ENCODE data around the gene PLEKHG7. TPM values are rescaled to one million over a fixed set of nuclear protein-coding genes. Genes with fewer than 3 reads are reported as not detected.

Gene PLEKHG7
- total RNA-seq, 1 experiment from 2014 or later = not detected

DNA sequence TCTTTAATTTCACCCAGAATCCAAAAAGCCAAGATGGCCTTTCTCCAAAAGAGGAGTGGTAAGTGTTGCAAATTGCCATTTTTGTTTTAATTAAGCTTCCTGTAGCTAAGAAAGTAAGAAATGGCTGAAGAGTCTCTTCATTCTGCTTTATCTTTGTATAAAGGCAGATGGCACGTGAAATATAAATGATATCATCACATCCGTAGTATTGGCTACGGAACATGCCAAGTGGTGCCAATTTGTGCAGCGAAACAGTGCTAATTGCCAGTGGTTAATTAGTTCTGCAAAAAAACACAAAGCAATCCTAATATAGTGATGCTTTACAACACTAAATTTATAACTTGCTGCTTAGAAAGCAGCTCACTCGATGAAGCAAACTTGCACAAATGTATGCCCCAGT is 29.4 kb downstream of the PLEKHG7 start:
- POLR2A ChIA-PET = no interaction called here
- ATAC-seq = no peak
- intact Hi-C loops (cut with micrococcal nuclease) = no loop called here
- Histone ChIP-seq H3K79me2 (ENCODE audit: insufficient read depth, low read length) (no peaks in the 10 kb centered on the region), H3K4me1 (ENCODE audit: control insufficient read depth in 1 of 2, insufficient read depth in 2 of 2, low read length in 2 of 2) (no peaks in the 10 kb centered on the region; a peak in 1 of 4 replicates), H3K9me2 (ENCODE audit: insufficient read depth) (no peaks in the 10 kb centered on the region), H3K9ac (ENCODE audit: low read length) (no peak overlapping the region), H3K27ac (ENCODE audit: low read depth, low read length) (no peak overlapping the region), H3K4me3 (replicated peaks in 1 of 2; ENCODE audit: low read depth in 1 of 2, low read length in 2 of 2) (no peak overlapping the region), H2AFZ (ENCODE audit: low read depth, low read length, poor library complexity, severe bottlenecking) (no peak overlapping the region), H3K4me2 (ENCODE audit: low read length) (no peak overlapping the region), H4K20me1 (ENCODE audit: insufficient read depth) (no peaks in the 10 kb centered on the region), H3K36me3 (ENCODE audit: control insufficient read depth in 1 of 2, insufficient read depth in 2 of 2, low read length in 2 of 2) (no peaks in the 10 kb centered on the region), H3K9me3 (ENCODE audit: control insufficient read depth in 1 of 2, insufficient read depth in 1 of 2, low read depth in 1 of 2, low read length in 2 of 2) (no peaks in the 10 kb centered on the region), H3K27me3 (ENCODE audit: insufficient read depth, low read length) (no peaks in the 10 kb centered on the region)
- TF ChIP-seq EZH2phosphoT487 (IDR thresholded peaks at IDR 0.05; ENCODE audit: borderline replicate concordance) (no peak), CBX3 (IDR thresholded peaks at IDR 0.05; ENCODE audit: low read depth) (no peak), JUND (IDR thresholded peaks at IDR 0.05) (no peak), EZH2 (IDR thresholded peaks at IDR 0.05) (no peak), TCF7L2 (IDR thresholded peaks at IDR 0.05; ENCODE audit: borderline replicate concordance, extremely low read depth, insufficient read depth, insufficient read length) (no peak), ZNF274 (IDR thresholded peaks at IDR 0.05; ENCODE audit: low read depth, low read length) (no peak), RAD21 (IDR thresholded peaks at IDR 0.05; ENCODE audit: low read depth) (no peak), ZFX (IDR thresholded peaks at IDR 0.05) (no peak), SRF (IDR thresholded peaks at IDR 0.05; ENCODE audit: low read depth) (no peak), POLR2AphosphoS5 (IDR thresholded peaks at IDR 0.05; ENCODE audit: low read depth, low read length) (no peak), SP1 (IDR thresholded peaks at IDR 0.05; ENCODE audit: low read depth) (no peak), YY1 (IDR thresholded peaks at IDR 0.05; ENCODE audit: extremely low read depth, insufficient replicate concordance, low read depth, low read length) (no peak), SIN3A (IDR thresholded peaks at IDR 0.05; ENCODE audit: low read depth) (no peak), ELF1 (IDR thresholded peaks at IDR 0.05; ENCODE audit: borderline replicate concordance, low read depth) (no peak)
- TF ChIP-seq, protein P1, sequence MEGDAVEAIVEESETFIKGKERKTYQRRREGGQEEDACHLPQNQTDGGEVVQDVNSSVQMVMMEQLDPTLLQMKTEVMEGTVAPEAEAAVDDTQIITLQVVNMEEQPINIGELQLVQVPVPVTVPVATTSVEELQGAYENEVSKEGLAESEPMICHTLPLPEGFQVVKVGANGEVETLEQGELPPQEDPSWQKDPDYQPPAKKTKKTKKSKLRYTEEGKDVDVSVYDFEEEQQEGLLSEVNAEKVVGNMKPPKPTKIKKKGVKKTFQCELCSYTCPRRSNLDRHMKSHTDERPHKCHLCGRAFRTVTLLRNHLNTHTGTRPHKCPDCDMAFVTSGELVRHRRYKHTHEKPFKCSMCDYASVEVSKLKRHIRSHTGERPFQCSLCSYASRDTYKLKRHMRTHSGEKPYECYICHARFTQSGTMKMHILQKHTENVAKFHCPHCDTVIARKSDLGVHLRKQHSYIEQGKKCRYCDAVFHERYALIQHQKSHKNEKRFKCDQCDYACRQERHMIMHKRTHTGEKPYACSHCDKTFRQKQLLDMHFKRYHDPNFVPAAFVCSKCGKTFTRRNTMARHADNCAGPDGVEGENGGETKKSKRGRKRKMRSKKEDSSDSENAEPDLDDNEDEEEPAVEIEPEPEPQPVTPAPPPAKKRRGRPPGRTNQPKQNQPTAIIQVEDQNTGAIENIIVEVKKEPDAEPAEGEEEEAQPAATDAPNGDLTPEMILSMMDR (IDR thresholded peaks at IDR 0.05 in 2 of 3, conservative IDR thresholded peaks at IDR 0.05 in 1 of 3; ENCODE audit: borderline replicate concordance in 1 of 3, insufficient read depth in 1 of 3, low read depth in 2 of 3, low read length in 2 of 3) = no peak
- TF ChIP-seq, protein P2, sequence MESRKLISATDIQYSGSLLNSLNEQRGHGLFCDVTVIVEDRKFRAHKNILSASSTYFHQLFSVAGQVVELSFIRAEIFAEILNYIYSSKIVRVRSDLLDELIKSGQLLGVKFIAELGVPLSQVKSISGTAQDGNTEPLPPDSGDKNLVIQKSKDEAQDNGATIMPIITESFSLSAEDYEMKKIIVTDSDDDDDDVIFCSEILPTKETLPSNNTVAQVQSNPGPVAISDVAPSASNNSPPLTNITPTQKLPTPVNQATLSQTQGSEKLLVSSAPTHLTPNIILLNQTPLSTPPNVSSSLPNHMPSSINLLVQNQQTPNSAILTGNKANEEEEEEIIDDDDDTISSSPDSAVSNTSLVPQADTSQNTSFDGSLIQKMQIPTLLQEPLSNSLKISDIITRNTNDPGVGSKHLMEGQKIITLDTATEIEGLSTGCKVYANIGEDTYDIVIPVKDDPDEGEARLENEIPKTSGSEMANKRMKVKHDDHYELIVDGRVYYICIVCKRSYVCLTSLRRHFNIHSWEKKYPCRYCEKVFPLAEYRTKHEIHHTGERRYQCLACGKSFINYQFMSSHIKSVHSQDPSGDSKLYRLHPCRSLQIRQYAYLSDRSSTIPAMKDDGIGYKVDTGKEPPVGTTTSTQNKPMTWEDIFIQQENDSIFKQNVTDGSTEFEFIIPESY (IDR thresholded peaks at IDR 0.05; ENCODE audit: extremely low read depth, insufficient replicate concordance, low read length) = no peak
- TF ChIP-seq, protein P3, sequence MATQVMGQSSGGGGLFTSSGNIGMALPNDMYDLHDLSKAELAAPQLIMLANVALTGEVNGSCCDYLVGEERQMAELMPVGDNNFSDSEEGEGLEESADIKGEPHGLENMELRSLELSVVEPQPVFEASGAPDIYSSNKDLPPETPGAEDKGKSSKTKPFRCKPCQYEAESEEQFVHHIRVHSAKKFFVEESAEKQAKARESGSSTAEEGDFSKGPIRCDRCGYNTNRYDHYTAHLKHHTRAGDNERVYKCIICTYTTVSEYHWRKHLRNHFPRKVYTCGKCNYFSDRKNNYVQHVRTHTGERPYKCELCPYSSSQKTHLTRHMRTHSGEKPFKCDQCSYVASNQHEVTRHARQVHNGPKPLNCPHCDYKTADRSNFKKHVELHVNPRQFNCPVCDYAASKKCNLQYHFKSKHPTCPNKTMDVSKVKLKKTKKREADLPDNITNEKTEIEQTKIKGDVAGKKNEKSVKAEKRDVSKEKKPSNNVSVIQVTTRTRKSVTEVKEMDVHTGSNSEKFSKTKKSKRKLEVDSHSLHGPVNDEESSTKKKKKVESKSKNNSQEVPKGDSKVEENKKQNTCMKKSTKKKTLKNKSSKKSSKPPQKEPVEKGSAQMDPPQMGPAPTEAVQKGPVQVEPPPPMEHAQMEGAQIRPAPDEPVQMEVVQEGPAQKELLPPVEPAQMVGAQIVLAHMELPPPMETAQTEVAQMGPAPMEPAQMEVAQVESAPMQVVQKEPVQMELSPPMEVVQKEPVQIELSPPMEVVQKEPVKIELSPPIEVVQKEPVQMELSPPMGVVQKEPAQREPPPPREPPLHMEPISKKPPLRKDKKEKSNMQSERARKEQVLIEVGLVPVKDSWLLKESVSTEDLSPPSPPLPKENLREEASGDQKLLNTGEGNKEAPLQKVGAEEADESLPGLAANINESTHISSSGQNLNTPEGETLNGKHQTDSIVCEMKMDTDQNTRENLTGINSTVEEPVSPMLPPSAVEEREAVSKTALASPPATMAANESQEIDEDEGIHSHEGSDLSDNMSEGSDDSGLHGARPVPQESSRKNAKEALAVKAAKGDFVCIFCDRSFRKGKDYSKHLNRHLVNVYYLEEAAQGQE (IDR thresholded peaks at IDR 0.05; ENCODE audit: low read depth) = no peak
- TF ChIP-seq, protein P4, sequence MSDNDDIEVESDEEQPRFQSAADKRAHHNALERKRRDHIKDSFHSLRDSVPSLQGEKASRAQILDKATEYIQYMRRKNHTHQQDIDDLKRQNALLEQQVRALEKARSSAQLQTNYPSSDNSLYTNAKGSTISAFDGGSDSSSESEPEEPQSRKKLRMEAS (IDR thresholded peaks at IDR 0.05) = no peak
- TF ChIP-seq, protein P5, sequence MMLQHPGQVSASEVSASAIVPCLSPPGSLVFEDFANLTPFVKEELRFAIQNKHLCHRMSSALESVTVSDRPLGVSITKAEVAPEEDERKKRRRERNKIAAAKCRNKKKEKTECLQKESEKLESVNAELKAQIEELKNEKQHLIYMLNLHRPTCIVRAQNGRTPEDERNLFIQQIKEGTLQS (IDR thresholded peaks at IDR 0.05) = no peak
- CTCF ChIA-PET = no interaction called here
- BruUV-seq (replicated peaks) = no TSS peak
- DNase-seq (ENCODE audit: low read depth, low spot score) = no peak
- RAD21 ChIA-PET (ENCODE audit: low non-redundant PET in 1 of 2, low total read pairs in 2 of 2, uncharacterized antibody in 2 of 2, unreplicated experiment in 2 of 2) = no interaction called here

All from HCT116 (cell line).